ENCODE data around the gene SEL1L2.

DNA sequence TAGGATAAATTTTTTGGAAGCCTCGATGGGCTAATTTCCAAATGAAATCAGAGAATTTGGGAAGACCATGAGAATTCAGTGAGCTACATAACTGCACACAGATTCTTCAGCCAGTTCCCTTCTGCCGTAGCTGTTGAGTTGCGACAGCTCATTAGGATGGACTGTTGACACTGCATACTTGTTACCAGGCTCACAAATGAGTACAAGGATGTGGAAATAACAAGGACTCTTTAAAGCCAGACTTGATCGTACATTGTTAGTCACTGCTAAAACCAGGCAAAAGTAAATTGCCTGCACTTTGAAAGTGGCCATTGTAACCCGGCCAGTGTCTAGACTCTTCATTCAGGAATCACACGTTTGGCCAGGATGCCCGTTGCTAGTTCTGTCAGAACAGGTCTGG is 168.5 kb downstream of the SEL1L2 start:
- TF ChIP-seq, protein P1, sequence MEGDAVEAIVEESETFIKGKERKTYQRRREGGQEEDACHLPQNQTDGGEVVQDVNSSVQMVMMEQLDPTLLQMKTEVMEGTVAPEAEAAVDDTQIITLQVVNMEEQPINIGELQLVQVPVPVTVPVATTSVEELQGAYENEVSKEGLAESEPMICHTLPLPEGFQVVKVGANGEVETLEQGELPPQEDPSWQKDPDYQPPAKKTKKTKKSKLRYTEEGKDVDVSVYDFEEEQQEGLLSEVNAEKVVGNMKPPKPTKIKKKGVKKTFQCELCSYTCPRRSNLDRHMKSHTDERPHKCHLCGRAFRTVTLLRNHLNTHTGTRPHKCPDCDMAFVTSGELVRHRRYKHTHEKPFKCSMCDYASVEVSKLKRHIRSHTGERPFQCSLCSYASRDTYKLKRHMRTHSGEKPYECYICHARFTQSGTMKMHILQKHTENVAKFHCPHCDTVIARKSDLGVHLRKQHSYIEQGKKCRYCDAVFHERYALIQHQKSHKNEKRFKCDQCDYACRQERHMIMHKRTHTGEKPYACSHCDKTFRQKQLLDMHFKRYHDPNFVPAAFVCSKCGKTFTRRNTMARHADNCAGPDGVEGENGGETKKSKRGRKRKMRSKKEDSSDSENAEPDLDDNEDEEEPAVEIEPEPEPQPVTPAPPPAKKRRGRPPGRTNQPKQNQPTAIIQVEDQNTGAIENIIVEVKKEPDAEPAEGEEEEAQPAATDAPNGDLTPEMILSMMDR (IDR thresholded peaks at IDR 0.05): no peak
- TF ChIP-seq POLR2A (IDR thresholded peaks at IDR 0.05) (no peak), POLR2AphosphoS5 (IDR thresholded peaks at IDR 0.05) (no peak), EP300 (IDR thresholded peaks at IDR 0.05) (no peak)
